ENCODE results near the gene FBLN1.
A peak's percentile ranks its signal among the peaks of the same experiment; 100 is the strongest.

Gene FBLN1

GRCh38 chr22:45562537-45563361 lies 60.1 kb downstream of the FBLN1 start:
- DNase-seq: no peak
- no peak overlapping the region for H3K4me3 Mint-ChIP-seq
- peaks cover 80% of the 10 kb centered on the region for H3K36me3 Mint-ChIP-seq (ENCODE audit: low read depth)
- TF ChIP-seq CTCF (IDR thresholded peaks at IDR 0.05): no peak
- H3K27ac Mint-ChIP-seq: no peak overlapping the region
- H3K9me3 Mint-ChIP-seq: peaks cover 55% of the 10 kb centered on the region
- H3K4me1 Mint-ChIP-seq: peaks cover 7% of the 10 kb centered on the region
- peaks cover 4% of the 10 kb centered on the region for H3K27me3 Mint-ChIP-seq (ENCODE audit: low read depth, poor library complexity)

GRCh38 chr22:45563362-45564040 lies 60.8 kb downstream of the FBLN1 start:
- H3K27me3 Mint-ChIP-seq (ENCODE audit: low read depth, poor library complexity): peaks cover 4% of the 10 kb centered on the region
- no peak for DNase-seq
- peaks cover 77% of the 10 kb centered on the region for H3K36me3 Mint-ChIP-seq (ENCODE audit: low read depth)
- peaks cover 7% of the 10 kb centered on the region for H3K4me1 Mint-ChIP-seq
- peaks cover 48% of the 10 kb centered on the region for H3K9me3 Mint-ChIP-seq
- H3K27ac Mint-ChIP-seq: peak overlapping the region; percentile 48
- no peak for TF ChIP-seq CTCF (IDR thresholded peaks at IDR 0.05)
- H3K4me3 Mint-ChIP-seq: no peak overlapping the region

- Mint-ChIP-seq H3K9me3 (peaks cover 46% of the 10 kb centered on the region), H3K4me1 (peaks cover 7% of the 10 kb centered on the region), H3K27me3 (ENCODE audit: low read depth, poor library complexity) (peaks cover 4% of the 10 kb centered on the region), H3K27ac (no peak overlapping the region), H3K36me3 (ENCODE audit: low read depth) (peaks cover 76% of the 10 kb centered on the region), H3K4me3 (no peak overlapping the region)
- DNase-seq: no peak
- no peak for TF ChIP-seq CTCF (IDR thresholded peaks at IDR 0.05)
Measured at GRCh38 chr22:45564349-45565030, 61.8 kb downstream of the FBLN1 start.

- TF ChIP-seq CTCF (IDR thresholded peaks at IDR 0.05): no peak
- H3K4me3 Mint-ChIP-seq: no peak overlapping the region
- H3K9me3 Mint-ChIP-seq: peaks cover 46% of the 10 kb centered on the region
- peak overlapping the region; percentile 88 for H3K27ac Mint-ChIP-seq
- H3K27me3 Mint-ChIP-seq (ENCODE audit: low read depth, poor library complexity): peaks cover 4% of the 10 kb centered on the region
- H3K4me1 Mint-ChIP-seq: peaks cover 7% of the 10 kb centered on the region
- H3K36me3 Mint-ChIP-seq (ENCODE audit: low read depth): peaks cover 74% of the 10 kb centered on the region
- DNase-seq: no peak
Measured at GRCh38 chr22:45565171-45565570, 62.5 kb downstream of the FBLN1 start.

- Mint-ChIP-seq H3K36me3 (ENCODE audit: low read depth) (peaks cover 73% of the 10 kb centered on the region), H3K27ac (no peak overlapping the region), H3K4me3 (no peak overlapping the region), H3K27me3 (ENCODE audit: low read depth, poor library complexity) (peaks cover 4% of the 10 kb centered on the region), H3K9me3 (peaks cover 46% of the 10 kb centered on the region), H3K4me1 (peaks cover 7% of the 10 kb centered on the region)
- TF ChIP-seq CTCF (IDR thresholded peaks at IDR 0.05): no peak
- DNase-seq: no peak
Measured at GRCh38 chr22:45565973-45566372, 63.3 kb downstream of the FBLN1 start.
